HG03108 (cell line): ENCODE data around the gene LTN1.
"Not testable (repeated sequence)": the region's sequence is repeated elsewhere in the genome, so short reads cannot be mapped to it uniquely, and the experiment has no call there.

ENCODE experiments used
- ATAC-seq: cut with Tn5 transposase; IDR thresholded peaks from one replicate; pipeline ENCODE4 v1.9.1; 2021; ENCODE audit warnings: moderate library complexity; ENCODE audit not compliant: unreplicated experiment

Gene LTN1

DNA sequence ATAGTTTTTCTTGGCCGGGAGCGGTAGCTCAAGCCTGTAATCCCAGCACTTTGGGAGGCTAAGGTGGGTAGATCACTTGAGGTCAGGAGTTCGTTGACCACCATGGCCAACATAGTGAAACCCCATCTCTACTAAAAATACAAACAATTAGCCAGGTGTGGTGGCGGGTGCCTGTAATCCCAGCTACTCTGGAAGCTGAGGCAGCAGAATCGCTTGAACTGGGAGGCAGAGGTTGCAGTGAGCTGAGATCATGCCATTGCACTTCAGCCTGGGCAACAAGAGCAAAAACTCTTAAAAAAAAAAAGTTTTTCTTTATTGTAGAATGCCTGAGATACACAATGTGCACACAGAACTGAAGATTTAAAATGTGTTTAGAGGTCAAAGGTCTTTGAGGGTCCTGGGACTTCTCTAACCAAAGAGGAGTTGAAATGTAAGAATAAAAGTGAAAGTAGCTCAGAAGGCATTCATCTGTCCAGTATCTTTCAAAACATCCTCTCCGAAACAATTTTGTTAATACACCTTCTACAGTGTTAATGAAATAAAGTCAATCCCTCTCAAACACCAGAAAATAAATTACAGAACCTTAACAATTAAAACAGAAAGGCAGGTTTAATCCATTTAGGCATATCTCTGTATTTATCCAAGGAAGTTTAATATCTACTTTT is 60.8 kb downstream of the LTN1 start:
- ATAC-seq, result not testable (repeated sequence)

DNA sequence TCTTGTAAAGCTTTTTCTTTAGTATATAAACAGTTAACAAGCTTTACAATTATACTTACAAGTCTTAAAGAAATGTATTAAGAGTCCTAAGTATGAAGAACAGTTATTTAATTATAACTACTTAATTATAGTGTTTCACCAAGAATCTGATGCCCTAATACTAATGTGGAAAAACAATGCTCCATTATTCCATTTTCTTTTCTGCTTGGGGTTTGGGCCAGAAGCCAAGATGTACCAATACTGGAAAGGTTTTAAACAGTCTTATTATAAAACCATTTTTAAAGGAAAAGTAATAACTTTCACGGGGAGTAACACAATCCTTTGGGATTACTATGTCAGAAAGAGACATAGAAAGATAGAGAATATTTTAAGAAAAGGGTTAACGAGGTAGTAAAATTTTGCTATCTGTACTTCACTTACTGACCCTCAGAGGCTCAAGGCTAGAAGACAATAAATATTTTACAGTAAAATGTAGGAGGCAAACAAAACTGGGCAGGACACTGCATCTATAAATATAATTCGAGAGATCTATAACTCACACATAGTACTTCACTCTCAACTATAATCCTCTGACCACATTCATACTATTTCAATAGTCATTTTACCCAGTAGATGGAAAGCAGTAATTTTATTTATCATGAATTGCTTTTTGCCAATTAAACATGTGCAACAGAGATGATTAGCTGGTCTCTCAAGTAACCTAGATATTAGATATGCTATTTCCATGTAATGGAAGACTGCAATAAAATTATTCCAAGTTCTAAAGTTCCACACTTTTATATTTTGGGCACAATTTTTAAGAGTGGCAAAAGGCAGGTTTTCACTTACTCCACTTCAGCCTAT is 63.9 kb downstream of the LTN1 start:
- no peak for ATAC-seq

- ATAC-seq, result no peak
Measured at GRCh38 chr21:28927130-28927529, 65.5 kb downstream of the LTN1 start.

- ATAC-seq, result no peak
Measured at GRCh38 chr21:28923439-28923975, 69.2 kb downstream of the LTN1 start.

GRCh38 chr21:28922368-28922767 is 70.3 kb downstream of the LTN1 start:
- no peak for ATAC-seq

DNA sequence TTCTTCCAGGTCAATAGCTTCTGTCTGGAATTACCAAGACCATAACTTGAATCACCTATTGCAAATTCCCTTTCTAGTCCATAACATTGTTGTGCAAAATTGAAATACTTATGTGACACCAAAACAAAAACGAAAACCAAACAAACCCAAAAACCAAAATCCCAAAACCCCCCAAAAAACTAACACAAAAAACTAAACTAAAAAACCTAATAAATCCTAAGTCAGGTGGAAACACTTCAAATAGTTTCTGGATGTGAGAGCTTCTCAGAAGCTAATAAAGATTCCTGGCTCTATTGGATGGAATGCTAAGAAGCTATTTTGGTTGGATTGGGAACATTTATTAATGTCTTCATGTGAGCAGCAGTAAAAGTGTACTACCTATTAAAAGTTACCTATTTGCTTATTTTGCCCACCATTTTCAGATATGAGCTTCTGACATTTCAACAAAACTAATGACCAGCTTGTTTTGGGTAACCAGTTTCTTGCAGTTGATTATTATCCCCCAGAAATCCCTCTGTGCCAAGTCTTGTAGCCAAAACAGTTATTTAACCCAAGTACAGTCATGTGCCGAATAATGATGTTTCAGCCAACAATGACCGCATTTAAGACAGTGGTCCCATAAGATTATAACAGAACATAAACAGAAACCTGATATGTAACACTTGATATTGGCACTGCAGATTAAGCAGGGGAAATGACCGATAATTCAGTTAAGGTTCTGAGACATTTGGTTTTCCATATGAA is 76.4 kb downstream of the LTN1 start:
- ATAC-seq, result no peak

DNA sequence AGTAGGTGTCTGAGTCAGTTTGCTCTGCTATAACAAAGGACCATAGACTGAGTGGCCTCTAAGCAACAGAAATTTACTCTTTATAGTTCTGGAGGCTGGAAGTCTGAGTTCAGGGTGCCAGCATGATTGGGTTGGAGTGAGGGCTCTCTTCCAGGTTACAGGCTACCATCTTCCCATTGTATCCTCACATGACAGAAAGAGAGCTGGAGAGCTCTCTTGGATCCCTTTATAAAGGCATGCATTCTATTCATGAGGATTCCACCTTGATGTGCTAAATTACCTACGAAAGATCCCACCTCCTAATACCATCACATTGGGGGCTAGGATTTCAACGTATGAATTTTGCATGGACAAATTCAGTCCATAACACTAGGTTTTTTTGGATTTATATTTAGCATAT is 79.6 kb downstream of the LTN1 start:
- no peak for ATAC-seq

DNA sequence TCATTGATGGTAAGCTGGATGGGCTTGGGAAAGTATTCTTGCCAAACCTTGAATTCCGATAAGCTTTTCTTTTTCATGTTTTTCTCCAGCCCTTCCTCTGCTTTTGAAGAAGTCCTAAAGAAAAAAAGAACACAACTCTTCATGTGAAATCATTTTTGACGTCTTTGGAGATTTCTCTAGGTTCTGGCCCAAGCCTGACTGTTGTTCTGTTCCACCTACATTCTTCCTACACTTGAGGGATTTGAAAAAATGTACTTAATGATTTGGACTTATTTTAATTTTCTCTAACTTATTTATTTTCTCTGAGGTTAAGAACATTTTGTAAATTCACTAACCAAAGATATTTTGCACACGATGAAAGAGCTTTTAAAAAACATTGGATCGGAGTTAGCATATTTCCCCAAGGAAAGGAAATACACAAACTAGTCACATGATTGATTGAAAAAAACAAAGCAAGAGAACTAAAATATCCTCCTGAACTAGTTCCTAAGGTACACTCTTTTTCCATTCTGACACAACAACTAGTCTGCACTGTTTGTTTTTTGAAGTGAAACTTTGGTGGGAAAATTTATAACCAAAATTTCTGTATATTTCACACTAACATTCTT is 82.3 kb downstream of the LTN1 start:
- no peak for ATAC-seq

DNA sequence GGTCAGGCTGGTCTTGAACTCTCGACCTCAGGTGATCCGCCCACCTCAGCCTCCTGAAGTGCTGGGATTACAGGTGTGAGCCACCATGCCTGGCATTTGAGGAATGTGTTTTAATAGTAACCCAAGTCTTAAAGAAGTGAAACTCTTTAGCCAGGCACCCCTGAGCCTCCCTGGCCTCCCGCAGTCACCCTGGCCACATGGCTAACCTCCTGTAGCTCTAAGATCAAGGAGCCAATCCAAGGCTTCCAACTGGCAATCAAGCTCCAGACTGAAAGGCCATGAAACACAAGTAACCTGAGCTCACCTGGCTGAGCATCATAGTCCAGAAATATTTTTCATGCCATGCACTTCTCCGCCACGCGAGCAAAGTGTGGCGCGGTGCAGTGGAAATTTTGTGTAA is 84.3 kb downstream of the LTN1 start:
- no peak for ATAC-seq

DNA sequence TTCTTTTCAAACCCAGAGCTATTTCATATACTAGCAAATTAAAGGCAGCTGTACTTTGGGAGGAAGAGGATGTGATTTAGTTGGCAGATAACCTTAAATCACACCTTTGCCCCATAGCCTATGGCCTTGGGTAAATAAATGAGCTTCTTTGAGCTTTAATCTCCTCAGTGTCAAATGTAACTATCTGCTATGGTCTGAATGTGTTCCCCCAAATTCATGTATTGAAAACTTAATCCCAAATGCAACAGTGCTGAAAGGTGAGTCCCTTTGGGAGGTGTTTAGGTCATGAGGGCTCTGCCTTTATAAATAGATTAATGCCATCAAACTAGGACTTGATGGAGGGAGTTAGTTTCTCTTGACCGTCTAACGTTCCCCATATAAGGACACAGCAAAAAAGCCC is 85.8 kb downstream of the LTN1 start:
- no peak for ATAC-seq

DNA sequence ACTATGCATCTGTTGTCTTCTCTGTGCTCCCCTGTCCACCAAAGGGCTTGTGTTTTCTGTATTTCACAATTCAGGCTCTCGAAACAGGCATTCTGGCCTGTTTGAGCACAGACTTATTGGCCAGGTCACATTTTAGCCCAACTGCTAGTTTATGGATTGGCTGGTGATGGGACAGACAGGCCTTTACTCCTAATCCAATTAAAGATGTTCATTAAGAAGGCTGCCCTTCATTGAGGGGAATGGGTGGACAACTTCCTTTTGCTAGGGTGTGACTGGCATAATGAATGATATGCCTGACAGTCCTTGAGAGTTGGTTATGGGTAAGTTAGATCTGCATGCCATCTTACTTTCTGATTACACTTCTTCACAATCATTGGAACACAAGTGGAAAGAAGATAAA is 86.4 kb downstream of the LTN1 start:
- no peak for ATAC-seq

- ATAC-seq, result no peak
Measured at GRCh38 chr21:28904961-28905435, 87.7 kb downstream of the LTN1 start.

DNA sequence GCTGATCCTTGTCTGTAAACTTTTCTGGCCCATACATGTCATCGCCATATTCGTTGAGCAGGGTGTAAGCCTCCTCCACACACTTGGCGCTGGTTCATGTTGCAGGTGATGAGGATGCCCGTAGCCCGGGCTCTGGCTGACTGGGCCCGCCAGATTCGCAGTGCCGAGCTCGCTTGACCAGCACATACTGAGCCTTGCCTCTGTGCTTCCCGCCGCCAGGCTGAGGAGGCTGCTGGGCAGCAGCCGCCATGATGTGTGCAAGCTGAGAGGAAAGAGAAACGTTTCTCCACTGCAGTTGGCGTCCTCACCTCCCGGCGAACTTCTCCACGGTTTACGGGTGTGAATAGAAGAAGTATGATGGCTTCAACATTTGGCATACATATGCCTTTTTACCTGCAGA is 89.2 kb downstream of the LTN1 start:
- ATAC-seq, result no peak

- no peak for ATAC-seq
Measured at GRCh38 chr21:28900481-28900880, 92.2 kb downstream of the LTN1 start.

- ATAC-seq, result no peak
Measured at GRCh38 chr21:28899744-28900143, 92.9 kb downstream of the LTN1 start.

DNA sequence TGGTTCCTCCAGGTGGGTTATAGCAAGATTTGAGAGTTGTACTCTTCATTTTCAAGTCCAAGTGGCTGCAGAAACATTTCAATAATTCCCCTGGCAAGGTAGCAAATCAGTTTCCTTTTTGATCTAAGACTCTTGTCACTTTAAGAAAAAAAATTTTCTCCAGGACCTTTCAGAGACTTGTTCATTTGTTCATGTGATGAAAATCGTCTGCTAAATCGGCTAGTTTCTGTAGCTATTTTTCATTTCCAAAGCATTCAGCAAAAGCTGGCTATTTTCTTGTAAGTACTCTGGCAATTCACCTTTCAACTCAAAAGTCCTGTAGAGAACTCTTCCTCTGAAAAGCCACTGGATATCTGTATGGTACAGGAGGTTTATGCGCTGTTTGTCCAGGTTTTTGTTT is 93.5 kb downstream of the LTN1 start:
- ATAC-seq, result no peak

GRCh38 chr21:28893687-28894086 is 99.0 kb downstream of the LTN1 start:
- no peak for ATAC-seq

GRCh38 chr21:28892199-28893111 is 100.2 kb downstream of the LTN1 start:
- ATAC-seq, result no peak

- ATAC-seq, result no peak
Measured at GRCh38 chr21:28885853-28886177, 106.9 kb downstream of the LTN1 start.
